ENCODE measurements around the gene FGGY.
"Not testable (repeated sequence)": the region's sequence is repeated elsewhere in the genome, so short reads cannot be mapped to it uniquely, and the experiment has no call there.

The FGGY gene

DNA sequence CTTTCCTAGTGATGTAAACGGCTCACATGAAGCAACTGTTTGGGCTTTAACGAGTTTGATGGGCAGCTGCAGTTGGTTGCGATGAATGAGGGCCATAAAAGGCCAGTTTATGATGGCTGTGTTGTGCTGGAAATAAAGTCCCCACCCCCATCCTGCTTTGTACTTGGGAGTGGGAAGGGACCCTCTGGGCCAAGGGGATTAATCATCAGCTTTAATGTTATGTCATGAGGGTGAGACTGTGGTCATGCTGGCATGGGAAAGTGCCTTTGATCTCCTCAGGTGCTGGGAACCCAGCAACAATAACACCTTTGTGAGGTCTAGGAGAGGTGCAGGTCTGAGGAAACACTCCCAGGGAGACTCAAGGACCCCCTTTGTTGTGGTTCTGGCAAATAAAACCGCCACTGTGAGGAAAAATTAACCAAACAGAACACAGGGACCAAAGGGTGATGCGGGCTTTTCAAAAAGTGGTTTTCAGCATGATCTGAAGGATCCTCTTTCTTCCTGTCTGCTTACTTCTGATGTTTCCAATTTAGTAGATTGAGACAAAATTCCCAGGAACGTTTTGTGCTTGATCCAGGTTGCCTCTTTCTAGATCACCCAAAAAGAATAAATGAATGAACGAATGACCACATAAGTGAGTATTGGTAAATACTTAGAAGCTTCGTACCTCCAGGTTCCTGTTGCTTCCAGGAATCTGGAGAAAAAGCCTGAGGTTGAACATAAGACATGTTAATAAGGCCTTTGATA is 260.1 kb downstream of the FGGY start:
- DNase-seq, result no peak

DNA sequence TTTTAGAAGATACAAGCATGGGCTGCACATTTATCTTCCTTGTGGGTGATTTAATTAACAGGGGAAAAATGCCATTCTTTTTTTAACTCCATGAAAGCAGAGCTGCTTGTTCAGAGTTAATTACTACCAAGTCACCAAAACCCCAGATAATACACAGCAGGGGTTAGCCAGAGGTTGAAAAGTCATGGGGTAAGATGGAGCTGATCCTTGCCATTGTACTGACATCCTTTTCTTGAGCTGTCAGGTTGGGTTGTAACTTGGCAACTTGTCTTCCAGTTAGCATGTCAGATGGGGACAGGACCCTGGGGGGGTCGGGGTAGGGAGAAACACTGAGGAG is 260.6 kb downstream of the FGGY start:
- DNase-seq, result no peak

DNA sequence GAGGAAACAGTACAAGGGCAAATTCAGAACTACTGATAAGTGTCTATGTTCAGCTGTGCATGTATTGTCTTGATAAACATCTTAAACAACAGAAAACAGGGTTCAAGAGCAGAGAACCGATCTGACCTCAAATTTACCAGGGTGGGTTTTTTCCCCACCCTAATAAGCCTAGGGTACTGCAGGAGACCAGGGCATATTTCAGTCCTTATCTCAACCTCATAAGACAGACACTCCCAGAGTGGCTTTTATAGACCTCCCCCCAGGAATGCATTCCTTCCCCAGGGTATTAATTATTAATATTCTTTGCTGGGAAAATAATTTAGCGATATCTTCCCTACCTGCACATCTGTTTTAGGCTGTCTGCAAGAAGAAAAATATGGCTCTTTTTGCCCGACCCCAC is 261.7 kb downstream of the FGGY start:
- not testable (repeated sequence) for DNase-seq

DNA sequence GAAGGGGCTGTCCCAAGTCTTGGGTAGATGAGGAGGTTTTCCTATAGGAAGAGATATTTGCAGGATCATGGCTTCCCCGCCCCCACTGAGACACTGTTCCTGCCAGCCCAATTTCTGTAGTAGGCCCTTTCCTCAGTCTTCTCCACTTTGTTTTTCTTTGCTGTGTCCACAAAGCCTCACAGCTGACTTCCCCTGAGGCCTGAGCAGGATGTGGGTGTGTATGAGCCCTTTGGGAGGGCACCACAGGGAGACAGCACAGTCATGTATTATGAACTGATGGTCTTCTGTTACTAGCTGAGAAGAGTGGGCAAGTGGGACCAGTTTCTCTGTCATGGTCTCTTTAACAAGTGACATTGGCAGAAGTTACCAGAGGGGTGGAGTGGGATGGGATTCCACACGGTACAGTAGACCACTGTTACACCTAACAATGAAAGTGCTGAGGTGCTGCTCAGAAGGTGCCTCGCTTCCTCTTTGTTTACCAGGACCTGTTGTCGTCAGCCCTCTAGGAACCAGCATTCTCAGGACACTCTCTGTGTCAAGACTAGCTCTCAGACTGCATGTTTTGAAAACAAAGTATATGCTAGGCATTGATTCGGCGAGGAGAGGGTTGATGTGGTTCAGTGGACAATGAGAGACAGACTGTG is 264.0 kb downstream of the FGGY start:
- no peak for DNase-seq

DNA sequence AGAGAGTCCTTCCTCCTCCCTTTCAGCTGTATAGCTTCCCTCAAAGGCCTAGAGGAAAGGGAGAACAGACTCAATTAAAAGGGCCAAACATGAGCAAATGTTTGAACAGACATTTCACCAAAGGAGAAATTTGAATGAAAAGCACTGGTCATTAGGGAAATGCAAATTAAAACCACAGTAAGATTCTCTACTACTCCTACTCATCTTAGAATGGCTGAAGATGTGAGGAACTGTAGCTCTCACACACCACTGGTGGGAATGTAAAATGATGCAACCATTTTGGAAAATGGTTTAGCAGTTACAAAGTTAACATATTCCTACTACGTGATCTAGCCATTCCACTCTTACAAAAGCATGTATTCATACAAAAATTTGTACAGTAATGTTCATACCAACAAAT is 264.9 kb downstream of the FGGY start:
- no peak for DNase-seq

DNA sequence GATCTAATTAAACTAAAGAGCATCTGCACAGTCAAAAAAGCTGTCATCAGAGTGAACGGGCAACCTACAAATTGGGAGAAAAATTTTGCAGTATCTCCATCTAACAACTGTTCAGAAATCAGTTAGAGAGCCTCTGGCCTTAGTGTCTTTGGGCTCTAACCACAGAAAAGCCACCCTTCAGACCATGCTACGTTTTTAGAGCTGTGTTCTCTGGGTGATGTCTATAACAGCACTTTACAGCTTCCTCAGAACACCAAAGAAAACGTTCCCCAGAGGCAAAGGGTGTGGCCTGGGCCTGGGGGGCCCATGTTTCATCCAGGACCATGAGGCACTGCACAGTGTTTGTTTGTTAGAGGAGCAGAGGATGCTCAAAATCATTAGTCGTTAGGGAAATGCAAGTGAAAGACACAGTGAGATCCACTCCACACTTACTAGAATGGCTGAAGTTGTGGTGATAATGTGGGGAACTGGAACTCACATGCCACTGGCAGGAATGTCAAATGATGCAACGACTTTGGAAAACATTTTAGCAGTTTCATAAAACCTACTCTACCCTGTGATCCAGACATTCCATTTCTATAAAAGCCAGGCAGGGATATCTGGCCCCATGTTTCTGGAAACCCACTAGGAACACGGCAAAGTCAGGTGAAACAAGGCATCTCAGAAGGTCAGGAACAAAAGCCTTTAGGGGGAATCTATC is 267.4 kb downstream of the FGGY start:
- DNase-seq, result peak; percentile 36

DNA sequence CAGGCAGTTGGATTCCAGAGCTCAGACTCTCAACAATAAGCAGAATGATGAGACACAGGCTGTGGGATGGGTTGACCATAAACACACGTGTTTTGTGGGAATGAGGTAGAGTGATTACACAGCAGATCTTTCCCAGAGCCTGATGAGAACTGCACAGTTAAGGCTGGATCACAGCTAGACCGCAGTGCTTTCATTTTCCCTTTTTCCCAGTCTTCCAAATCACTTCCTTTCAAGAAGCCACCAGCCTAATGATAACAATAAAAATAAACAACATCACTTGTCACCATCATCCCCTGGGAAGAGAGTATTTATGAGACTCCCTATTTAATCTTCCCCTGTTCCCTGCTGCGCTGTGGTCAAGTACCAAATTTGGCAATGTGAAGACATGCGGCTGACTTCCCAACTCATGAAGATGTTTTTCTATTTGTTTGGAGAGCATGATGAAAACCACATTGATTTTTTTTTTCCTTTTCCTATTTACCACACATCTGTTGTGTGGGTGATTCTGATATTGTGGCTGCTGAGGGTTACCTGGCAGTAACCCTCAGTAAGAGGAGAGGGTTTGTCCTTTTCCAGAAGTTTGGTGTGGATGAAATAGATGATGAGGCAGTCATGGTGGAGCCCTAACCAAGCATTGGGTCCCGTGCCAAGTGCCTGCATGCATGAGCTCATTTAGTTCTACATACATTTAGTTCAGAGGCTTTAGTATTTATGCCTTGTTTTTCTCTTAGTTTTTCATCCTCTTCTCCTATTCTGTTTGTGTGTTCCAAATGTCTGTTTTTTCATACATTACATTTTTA is 268.9 kb downstream of the FGGY start:
- no peak for DNase-seq

DNA sequence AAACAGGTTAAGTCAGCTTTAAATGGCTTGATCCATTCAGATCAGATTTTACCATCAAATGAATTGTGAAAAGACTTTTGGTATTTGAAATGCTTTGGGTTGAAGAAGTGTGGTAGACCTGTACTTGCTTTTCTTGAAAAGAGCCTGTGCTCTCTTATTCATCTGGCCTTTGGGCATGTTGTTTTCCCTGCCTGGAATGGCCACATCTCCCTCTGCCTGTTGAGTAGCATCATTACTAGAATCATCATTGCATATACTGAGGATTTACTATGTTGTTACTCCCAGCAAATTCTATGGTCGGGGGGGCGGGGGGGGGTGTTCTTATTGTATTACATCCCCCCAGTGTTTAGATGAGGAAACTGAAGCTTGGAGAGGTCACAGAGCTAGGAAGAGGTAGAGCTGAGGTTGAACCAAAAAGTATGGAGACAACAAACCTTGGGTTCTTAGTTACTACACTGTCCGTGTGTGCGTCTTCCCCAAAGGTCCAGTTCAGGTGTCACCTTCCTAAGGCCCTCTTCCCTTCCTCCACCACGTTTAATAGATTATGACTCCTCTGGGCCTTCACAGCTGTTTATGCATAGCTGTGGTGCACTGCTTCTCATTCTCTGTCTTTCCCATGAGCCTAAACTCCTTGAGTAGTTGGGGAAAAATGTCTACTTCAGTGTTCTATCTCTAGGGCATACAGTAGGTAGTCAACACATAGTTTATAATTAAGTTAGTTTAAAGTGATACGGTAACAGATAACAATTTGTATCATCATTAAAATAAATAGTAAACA is 271.5 kb downstream of the FGGY start:
- no peak for DNase-seq

DNA sequence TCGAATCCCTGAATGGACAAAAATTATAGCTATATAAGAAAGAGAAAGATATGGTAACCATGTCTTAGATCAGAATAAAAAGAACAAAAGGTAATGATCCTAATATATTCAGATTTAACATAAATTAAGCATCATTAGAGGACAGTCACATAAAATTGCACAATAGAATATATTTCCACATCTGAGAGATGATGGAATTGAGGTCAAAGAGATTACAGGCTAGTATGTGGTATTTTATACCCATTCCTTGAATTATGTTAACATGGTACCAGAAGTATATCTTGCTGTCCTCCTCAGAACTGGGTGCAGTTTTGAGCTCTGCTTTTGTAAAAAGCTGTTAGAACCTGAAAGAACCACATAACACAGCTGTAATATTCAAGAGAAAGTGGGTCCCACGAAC is 272.3 kb downstream of the FGGY start:
- DNase-seq, result no peak

DNA sequence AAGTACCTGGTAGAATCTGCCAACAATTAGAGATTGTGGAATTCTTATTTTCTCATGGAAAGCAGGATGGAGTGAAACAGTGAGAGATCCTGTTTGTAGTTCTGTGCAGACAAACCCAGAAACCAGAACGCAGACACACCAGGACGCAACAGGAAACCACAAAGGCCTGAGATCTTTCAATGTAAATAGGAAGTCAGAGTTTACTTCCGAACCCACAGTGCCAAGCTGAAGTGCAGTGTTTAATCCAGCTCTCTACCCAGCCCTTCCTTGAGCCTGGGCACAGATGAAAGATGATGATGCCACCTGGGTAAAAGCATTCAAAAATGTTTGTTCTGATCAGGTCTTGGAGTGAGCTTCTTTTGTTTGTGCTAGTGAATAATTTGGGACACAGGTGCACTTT is 273.6 kb downstream of the FGGY start:
- DNase-seq, result peak; percentile 54

DNA sequence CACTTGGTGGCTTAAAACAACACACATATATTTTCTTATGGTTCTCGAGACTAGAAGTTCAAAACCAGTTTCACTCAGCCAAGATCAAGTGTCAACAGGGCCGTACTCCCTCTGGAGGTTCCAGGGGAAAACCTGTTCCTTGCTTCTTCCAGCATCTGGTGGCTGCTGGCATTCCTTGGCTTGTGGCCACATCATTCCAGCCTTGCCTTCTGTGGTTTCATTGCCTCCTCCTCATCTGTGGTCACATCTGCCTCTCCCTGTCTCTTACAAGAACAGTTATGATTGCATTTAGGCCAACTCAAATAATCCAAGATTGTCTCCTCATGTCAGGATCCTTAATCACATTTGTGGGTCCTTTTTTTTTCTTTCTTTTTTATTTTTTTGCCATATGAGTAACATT is 277.2 kb downstream of the FGGY start:
- no peak for DNase-seq

DNA sequence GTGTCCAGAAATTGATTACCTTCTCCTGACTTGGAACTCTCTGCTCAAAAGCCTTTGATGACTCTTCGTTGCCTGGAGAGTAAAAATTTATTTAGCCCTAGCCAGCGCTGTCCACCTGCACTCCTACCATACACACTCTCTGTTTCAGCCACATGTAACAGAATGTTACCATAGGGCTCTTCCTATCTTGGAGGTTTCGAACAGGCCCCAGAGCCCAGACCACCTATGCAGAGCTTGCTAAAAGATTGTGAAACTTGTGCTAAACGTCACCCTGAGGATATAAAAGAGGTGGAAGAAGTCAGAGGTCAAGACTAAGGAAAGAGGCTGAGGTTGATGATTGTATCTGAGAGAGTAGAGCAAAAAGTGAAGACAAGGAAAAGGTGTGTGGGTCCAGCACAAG is 280.9 kb downstream of the FGGY start:
- no peak for DNase-seq

DNA sequence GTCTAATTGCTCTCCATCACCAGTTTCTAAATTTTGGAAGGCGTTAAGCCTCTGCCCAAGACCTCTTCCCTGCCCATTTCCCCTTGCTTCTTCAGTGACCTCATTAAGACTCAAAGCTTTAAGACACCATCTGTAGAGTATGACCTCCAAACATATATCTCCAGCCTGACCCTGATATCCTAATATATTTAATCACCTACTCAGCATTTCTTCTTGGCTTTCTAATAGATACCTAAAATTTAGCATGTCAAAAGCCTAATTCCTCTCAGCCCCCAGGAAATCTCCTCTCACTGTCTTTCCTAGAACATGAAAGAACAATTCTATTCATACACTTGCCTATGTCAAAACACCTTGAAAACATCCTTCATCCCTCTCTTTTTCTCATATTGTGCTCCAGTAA is 282.3 kb downstream of the FGGY start:
- DNase-seq, result no peak

DNA sequence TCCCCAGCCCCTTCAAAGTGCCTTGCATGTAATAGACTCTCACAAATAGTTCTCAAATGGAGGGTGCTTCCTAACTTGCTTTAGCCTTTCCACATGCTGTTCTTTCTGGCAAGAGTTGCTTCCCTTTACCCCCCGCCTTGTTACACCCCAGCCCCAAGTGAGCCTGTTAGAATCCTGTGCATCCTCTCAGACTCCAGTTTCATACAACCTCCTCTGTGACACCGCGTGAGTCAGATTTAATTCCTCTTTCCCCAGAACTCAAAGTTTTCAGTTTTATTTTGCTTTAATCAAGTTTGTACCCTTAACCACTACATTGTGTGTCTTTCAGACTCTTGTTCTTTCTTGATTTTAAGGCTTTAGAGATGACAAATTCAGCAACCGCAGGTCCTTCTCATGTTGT is 283.4 kb downstream of the FGGY start:
- DNase-seq, result peak; percentile 79

DNA sequence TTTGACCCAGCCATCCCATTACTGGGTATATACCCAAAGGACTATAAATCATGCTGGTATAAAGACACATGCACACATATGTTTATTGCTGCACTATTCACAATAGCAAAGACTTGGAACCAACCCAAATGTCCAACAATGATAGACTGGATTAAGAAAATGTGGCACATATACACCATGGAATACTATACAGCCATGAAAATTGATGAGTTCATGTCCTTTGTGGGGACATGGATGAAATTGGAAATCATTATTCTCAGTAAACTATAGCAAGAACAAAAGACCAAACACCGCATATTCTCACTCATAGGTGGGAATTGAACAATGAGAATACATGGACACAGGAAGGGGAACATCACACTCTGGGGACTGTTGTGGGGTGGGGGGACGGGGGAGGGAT is 295.5 kb downstream of the FGGY start:
- not testable (repeated sequence) for DNase-seq

DNA sequence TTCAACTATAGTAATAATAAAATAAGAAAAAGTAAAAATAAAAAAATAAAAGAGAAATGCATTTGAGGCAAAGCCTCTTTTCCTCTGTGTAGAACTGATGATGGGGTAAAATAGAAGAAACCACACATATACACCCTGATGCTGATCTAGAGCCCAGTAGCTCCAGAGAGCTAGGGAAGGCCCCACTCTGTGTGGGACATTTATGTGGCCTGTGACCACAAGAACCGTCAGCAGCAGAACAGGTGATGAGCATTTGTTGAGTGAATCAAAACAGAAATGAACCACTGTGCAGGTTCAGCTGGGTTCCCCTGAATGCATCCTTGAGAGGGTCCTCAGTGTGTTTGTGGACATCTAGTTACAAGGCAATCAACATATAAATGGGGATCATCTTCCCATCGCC is 296.0 kb downstream of the FGGY start:
- no peak for DNase-seq

DNA sequence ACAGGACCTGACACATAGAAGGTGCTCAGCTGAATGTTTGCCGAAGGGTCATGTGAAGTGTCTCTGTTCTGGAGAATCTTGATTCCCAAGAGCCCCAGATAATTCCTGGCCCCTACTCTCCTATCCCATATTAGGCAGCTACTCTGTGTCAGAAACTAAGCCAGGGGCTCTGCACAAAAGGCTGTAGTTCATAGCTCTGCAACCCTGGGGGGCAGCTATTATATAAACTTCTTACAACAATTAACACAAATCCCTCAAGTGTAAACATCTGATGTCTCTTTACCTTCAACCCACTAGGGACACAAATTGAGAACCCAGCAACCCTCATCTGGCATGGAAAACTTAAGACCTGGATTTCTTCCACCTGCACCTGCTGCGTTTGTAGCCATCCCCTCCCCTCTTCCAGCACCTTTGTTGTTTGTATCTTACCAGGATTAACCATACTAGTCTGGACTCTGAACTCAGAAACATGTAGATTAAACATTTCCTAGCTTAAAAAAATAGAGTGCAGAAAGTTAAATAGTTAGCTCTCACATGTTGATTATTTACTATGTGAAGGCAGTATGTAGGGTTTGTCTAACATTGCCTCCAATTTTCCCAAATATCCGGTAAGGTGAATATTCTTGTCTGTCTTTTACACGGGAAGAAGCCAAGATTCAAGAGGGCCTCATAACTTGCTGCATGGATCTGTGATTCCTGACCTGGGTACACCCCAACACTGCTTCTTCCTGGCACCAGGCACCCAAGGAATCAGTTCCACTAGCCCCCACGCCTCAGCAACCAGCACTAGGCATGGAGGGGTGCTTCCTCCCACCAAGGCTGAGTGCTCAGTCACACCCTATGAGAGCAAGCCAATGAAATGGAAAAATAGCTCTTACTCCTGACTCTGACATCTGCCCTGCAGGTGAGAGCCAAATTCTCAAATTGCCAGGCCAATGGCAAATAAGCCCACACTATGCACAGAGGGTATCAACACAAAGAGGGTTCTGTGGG is 297.2 kb downstream of the FGGY start:
- DNase-seq, result no peak

DNA sequence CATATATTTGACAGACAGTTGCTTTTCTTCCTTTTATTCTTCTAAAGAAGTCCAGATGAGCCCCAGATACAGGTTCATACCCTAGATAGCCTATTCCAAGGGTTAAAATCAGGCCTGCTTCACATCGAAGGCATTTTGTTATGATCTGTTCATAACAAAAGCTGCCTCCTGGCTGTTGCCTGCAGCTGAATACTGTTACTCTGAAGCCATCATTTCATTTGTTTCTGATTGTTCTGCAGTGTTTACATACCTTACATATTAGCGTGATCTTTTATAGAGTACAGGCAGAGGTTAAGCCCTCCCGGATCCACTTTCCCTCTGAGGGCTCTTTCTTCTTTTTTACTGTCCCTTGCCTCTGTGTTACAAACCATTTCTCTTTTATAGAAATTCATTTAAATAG is 298.9 kb downstream of the FGGY start:
- no peak for DNase-seq

DNA sequence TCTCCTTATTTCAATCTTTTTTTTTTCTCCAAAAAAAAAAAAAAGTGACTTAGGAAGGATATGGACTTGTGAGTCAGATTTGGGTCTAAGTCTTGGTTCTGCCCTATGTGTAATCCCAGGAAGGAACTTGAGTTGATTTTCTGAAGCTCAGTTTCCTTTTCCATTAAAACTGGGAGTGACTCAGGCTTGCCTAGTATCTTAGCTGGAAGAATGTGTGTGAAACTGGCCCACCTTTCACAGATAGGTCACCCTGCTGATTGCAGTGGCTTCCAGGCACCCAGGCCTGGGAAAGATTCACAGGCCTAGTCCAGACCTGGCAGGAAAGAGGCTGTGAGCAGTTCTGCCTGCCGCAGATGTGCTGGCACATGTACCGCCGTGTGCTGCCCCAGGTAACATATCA is 299.5 kb downstream of the FGGY start:
- DNase-seq, result peak; percentile 62

DNA sequence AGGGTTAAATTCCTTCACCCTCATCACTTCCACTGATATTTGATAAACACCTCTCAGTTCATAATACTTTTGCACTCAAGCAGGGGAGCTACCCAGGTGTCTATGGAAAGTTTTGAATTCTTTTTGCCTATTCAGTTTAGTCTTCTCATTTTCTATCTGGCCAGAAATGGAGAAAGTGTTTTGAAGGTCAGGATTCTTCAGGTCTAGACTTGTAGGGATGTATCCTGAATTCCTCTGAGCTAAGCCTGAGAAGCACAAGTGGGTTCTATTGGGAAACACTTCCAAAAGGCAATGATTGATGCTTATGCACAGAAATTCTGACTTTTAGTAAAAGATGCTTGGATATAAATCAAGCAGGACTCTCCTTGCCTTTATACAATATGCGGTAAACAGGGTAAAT is 300.1 kb downstream of the FGGY start:
- DNase-seq, result no peak

DNA sequence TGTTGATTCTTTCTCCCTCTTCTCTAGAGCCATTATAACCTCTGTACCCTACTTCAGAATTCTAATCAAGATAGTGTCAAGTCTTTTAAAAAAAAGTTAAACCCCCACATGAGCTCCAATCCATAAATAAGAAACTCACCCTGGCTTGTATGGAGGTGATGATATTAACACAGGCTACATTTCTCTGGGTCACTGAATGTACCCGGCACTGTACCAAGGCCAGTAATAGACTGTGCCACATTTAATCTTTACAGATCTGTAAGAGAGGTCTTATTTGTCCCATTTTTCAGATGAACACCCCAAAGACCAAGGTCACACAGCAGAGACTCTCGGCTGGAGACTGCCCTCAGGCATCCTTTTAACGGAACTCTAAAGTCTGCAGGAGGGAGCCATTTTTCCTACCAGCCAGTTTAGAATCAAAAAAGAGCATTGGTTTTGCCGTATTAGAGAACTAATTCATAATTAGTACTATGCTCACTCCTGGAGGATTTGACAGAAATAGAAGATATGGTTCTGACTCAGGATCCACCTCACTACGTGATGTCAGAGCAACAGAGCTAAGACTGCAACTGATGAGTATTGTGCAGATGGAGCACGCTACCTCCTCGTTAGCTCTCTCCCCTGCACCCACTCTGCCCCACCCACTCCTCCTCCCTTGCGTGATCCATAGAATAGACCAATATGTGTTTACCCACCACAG is 300.7 kb downstream of the FGGY start:
- DNase-seq, result no peak

Data from suppressor macrophage treated with lipopolysaccharide for 4 hours (primary cell).